ENCODE measurements around the gene SLC22A2.

- TF ChIP-seq CTCF (conservative IDR thresholded peaks at IDR 0.05 in 1 of 2, IDR thresholded peaks at IDR 0.05 in 1 of 2; ENCODE audit: low read depth in 1 of 2, low read length in 2 of 2), result no peak
- no peak for TF ChIP-seq EZH2 (IDR thresholded peaks at IDR 0.05; ENCODE audit: low read length, missing control alignments)
Measured at GRCh38 chr6:160207618-160208017, 51.0 kb downstream of the SLC22A2 start.

Measured in fibroblast of lung (primary cell).